KMS-11 (cell line): ENCODE measurements around the gene B3GALT4.

Experiments used
- H2AFZ ChIP-seq: fragments of 200-600 bp; sonication (generic); 2 replicates; pipeline ENCODE4 v1.6.1; 2016; ENCODE audit warnings: antibody characterized with exemption, mixed run types, low read depth
- H3K27ac ChIP-seq: fragments of 200-600 bp; sonication (generic); 2 replicates; pipeline ENCODE4 v1.6.1; 2016; ENCODE audit warnings: mild to moderate bottlenecking, mixed run types
- H3K27me3 ChIP-seq: fragments of 200-600 bp; sonication (generic); 2 replicates; pipeline ENCODE4 v1.6.1; 2017; ENCODE audit warnings: mild to moderate bottlenecking, low read depth, mixed run types, moderate library complexity; ENCODE audit not compliant: insufficient read depth
- H3K36me3 ChIP-seq: fragments of 200-600 bp; sonication (generic); 2 replicates; pipeline ENCODE4 v1.6.1; 2017; ENCODE audit warnings: mild to moderate bottlenecking, mixed run types; ENCODE audit not compliant: insufficient read depth
- H3K4me1 ChIP-seq: fragments of 200-600 bp; sonication (generic); 2 replicates; pipeline ENCODE4 v1.6.1; 2016; ENCODE audit warnings: mild to moderate bottlenecking, low read depth, mixed run types; ENCODE audit not compliant: poor library complexity, severe bottlenecking
- H3K4me2 ChIP-seq: fragments of 200-600 bp; sonication (generic); 2 replicates; pipeline ENCODE4 v1.7.0; 2016; ENCODE audit warnings: mild to moderate bottlenecking, mixed run types
- H3K4me3 ChIP-seq: fragments of 200-600 bp; sonication (generic); IDR thresholded peaks from 2 replicates; pipeline ENCODE4 v1.6.1; 2017; ENCODE audit warnings: low read depth, low read length, mixed read lengths; ENCODE audit not compliant: insufficient read depth
- H3K79me2 ChIP-seq: fragments of 200-600 bp; sonication (generic); 2 replicates; pipeline ENCODE4 v1.6.1; 2016; ENCODE audit warnings: low read depth, mixed run types; ENCODE audit not compliant: insufficient read depth
- H3K9ac ChIP-seq: fragments of 200-600 bp; sonication (generic); 2 replicates; pipeline ENCODE4 v1.6.1; 2016; ENCODE audit warnings: mild to moderate bottlenecking, mixed run types
- H4K20me1 ChIP-seq: fragments of 200-600 bp; sonication (generic); 2 replicates; pipeline ENCODE4 v1.6.1; 2016; ENCODE audit warnings: mild to moderate bottlenecking, mixed run types; ENCODE audit not compliant: insufficient read depth
- TF ChIP-seq, protein P1 (sequence below): fragments of 200-600 bp; sonication (generic); conservative IDR thresholded peaks from 2 replicates; pipeline ENCODE4 v1.6.1; 2017; ENCODE audit warnings: low read depth, mild to moderate bottlenecking, antibody characterized with exemption, low read length, moderate library complexity, mixed read lengths

Gene B3GALT4, protein sequence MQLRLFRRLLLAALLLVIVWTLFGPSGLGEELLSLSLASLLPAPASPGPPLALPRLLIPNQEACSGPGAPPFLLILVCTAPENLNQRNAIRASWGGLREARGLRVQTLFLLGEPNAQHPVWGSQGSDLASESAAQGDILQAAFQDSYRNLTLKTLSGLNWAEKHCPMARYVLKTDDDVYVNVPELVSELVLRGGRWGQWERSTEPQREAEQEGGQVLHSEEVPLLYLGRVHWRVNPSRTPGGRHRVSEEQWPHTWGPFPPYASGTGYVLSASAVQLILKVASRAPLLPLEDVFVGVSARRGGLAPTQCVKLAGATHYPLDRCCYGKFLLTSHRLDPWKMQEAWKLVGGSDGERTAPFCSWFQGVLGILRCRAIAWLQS

DNA sequence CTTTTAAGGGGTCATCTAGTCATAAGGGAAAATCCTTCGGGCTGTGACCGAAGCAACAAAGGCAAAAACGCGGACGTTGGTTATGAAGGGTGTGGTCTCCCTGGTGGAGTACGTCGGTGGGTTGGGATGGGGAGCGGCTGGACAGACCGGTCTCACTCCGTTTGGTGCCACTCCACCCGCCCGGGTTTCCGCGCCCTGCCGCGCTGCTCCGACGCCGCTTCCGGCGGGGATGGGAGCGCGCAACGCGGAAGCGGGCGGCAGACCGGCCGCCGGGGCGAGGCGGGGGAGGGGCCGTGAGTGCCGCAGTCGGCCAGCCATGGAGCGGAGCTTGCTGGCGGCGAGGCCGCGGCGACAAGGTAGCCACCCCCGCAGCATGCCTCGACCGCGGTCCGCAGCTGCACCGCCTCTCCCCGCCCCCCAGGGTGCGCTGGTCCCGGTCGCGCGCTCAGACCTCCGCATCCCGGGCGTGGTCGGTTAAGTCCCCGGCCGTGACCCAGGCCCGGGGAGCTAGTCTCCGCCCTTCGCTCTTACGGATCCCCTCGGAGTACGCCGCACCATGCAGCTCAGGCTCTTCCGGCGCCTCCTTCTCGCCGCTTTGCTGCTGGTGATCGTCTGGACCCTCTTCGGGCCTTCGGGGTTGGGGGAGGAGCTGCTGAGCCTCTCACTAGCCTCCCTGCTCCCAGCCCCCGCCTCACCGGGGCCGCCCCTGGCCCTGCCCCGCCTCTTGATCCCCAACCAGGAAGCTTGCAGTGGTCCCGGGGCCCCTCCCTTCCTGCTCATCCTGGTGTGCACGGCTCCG lies at the start of gene B3GALT4:
TSS of gene B3GALT4 (plus strand) at position 260 of the 799 bp plus-strand sequence. CDS start at position 557, 297 bp downstream.
- Histone ChIP-seq H3K27me3 (no peaks in the 10 kb centered on the region), H4K20me1 (peaks cover 16% of the 10 kb centered on the region; the same call in 1 of the 2 replicates), H3K4me2 (no peak within 1 kb of the TSS), H3K27ac (no peak within 1 kb of the TSS; the same call in 1 of the 2 replicates), H3K9ac (no peak within 1 kb of the TSS), H3K36me3 (peaks cover 29% of the 10 kb centered on the region; the same call in 1 of the 2 replicates), H3K79me2 (peaks cover 35% of the 10 kb centered on the region), H3K4me1 (peaks cover 24% of the 10 kb centered on the region), H3K4me3 (no peak within 1 kb of the TSS), H2AFZ (no peak within 1 kb of the TSS)
- TF ChIP-seq, protein P1, sequence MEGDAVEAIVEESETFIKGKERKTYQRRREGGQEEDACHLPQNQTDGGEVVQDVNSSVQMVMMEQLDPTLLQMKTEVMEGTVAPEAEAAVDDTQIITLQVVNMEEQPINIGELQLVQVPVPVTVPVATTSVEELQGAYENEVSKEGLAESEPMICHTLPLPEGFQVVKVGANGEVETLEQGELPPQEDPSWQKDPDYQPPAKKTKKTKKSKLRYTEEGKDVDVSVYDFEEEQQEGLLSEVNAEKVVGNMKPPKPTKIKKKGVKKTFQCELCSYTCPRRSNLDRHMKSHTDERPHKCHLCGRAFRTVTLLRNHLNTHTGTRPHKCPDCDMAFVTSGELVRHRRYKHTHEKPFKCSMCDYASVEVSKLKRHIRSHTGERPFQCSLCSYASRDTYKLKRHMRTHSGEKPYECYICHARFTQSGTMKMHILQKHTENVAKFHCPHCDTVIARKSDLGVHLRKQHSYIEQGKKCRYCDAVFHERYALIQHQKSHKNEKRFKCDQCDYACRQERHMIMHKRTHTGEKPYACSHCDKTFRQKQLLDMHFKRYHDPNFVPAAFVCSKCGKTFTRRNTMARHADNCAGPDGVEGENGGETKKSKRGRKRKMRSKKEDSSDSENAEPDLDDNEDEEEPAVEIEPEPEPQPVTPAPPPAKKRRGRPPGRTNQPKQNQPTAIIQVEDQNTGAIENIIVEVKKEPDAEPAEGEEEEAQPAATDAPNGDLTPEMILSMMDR: 0 out of 2 replicates have a peak, but pooled peaks have one; percentile 19

DNA sequence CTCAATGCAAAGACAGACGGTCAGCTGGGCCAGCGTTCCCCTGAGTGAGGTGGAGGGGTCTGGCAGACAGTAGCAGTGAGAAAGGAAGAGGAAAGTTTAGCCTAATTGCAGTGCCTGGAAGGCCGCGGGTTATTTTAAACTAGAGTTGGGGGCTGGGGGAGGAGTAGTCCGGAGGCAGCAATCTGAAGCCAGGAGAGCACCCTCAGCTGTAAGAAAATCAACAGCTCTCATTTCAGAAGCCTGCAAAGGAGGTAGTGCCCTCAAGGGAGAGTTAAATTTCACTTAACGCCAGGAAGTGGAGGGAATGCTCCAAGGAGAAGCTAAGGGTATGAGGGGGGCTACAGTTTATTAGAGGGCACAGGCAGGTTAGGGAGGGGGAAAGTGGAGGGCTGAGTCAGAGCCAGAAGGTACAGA lies 41.7 kb upstream of the B3GALT4 start:
- Histone ChIP-seq H3K4me3 (no peak overlapping the region), H4K20me1 (no peaks in the 10 kb centered on the region), H3K4me2 (no peak overlapping the region), H3K27ac (no peak overlapping the region), H3K27me3 (no peaks in the 10 kb centered on the region), H3K79me2 (no peaks in the 10 kb centered on the region), H2AFZ (no peak overlapping the region), H3K36me3 (no peaks in the 10 kb centered on the region), H3K9ac (no peak overlapping the region), H3K4me1 (no peaks in the 10 kb centered on the region)
- TF ChIP-seq, protein P1: no peak

DNA sequence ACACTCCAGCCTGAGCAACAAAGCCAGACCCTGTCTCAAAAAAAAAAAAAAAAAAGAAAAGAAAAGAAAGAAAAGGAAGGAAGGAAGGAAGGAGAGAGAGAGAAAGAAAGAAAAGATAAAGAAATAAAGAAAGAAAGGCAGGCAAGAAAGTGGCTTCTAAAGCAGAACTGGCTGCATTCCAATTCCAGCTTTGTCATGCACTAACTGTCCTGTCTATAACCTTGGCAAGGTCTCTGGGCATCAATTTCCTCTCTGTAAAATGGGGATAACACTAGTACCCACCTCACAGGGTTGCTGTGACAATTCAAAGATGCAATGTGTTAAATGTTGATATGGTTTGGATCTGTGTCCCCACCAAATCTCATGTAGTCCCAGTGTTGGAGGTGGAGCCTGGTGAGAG lies 40.6 kb upstream of the B3GALT4 start:
- TF ChIP-seq, protein P1: no peak

DNA sequence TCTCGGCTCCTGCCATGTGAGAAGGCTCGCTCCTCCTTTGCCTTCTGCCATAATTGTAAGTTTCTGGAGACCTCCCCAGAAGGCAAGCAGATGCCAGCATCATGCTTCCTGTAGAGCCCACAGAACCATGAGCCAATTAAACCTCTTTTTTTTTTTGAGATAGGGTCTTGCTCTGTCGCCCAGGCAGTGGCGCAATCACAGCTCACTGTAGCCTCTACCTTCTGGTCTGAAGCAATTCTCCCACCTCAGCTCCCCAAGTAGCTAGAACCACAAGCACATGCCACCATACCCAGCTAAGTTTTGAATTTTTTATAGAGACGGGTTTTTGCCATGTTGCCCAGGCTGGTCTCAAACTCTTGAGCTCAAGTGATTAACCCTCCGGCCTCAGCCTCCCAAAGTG lies 40.1 kb upstream of the B3GALT4 start:
- Histone ChIP-seq H3K27me3 (no peaks in the 10 kb centered on the region), H3K4me1 (no peaks in the 10 kb centered on the region), H3K9ac (no peak overlapping the region), H3K4me3 (no peak overlapping the region), H3K4me2 (no peak overlapping the region), H4K20me1 (no peaks in the 10 kb centered on the region), H3K36me3 (no peaks in the 10 kb centered on the region), H3K79me2 (no peaks in the 10 kb centered on the region), H3K27ac (no peak overlapping the region), H2AFZ (no peak overlapping the region)
- TF ChIP-seq, protein P1: no peak

More for the DNA sequence above, 40.6 kb upstream of the B3GALT4 start:
- Histone ChIP-seq H3K79me2 (no peaks in the 10 kb centered on the region), H3K27ac (no peak overlapping the region), H3K4me3 (no peak overlapping the region), H3K36me3 (no peaks in the 10 kb centered on the region), H2AFZ (no peak overlapping the region), H4K20me1 (no peaks in the 10 kb centered on the region), H3K4me2 (no peak overlapping the region), H3K27me3 (no peaks in the 10 kb centered on the region), H3K9ac (no peak overlapping the region), H3K4me1 (no peaks in the 10 kb centered on the region)
